ENCODE measurements around the gene GFER.
A peak's percentile ranks its signal among the peaks of the same experiment; 100 is the strongest.

The GFER gene

DNA sequence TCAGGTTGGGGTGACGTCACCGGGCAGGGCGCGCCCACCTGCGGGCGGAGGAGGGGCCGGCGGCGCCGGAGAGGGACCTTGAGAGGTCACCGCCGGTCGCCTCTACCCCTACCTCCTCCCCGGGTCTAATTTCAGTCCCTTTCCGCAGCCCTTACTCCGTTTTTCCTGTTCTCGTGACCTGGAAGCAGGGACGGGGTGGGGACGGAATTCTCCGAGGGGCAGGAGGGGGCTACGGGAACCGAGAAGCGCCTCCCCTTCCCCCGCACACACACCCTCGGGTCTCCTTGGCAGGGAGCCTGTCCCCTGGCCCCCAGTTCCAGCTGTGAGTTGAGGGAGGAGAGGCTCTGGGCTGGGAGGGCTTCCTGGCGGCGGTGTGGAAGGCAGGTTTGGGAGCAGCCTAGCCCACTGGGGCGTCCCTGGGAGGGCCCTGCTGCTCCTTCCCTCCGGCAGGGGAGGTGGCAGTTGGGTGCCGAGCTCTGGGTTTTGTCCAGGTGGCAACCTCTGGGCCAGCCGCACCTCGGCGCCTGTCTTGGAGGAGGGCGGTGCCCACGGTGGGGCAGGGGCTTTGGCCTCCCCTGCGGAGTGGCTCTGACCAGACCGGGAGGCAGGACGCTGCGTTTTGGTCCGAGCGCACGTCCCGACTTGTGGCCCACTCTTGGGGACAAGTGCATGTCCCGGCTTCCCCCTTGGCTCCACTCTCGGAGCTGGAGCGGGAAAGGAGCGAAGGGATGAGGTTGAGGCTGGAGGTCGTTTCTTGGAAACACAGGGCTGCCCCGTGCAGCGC is 6.5 kb downstream of the GFER start:
- peak; percentile 49 for DNase-seq (ENCODE audit: low spot score)

DNA sequence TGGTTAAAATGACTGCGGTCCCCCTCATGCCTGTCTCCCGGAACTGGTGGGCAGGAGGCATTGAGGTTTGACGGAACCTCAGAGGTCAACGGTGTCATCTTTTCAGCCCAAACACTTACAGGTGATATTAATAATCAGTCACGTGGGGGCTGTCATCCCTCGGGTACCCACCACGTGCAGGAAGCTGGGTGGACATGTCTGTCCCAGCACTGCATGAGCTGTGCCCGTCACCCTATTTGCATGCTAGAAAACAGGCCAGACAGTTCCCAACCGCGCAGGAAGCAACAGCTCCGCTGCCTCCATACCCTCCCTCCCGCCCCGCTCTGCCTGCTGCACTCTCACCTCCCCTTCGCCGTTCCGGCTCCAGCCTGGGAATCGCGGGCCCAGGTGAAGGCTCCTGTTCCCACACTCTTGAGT is 7.2 kb downstream of the GFER start:
- DNase-seq (ENCODE audit: low spot score), result no peak

DNA sequence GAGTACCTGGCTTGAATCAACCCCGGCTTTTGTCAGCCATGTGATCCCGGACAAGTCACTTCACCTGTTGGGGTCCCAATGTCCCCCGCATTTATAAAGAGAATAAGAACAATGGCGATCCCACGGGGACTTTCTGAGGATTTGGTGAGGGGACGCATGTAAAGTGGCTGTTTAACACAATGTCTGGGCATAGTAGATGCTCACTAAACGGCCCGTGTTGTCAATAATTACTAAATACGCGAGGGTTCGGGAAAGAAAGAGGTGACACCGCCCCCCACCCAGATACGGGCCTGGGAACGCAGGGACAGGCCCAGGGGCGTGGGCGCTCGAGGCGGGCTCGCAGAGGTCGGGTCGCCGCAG is 7.6 kb downstream of the GFER start:
- no peak for DNase-seq (ENCODE audit: low spot score)

DNA sequence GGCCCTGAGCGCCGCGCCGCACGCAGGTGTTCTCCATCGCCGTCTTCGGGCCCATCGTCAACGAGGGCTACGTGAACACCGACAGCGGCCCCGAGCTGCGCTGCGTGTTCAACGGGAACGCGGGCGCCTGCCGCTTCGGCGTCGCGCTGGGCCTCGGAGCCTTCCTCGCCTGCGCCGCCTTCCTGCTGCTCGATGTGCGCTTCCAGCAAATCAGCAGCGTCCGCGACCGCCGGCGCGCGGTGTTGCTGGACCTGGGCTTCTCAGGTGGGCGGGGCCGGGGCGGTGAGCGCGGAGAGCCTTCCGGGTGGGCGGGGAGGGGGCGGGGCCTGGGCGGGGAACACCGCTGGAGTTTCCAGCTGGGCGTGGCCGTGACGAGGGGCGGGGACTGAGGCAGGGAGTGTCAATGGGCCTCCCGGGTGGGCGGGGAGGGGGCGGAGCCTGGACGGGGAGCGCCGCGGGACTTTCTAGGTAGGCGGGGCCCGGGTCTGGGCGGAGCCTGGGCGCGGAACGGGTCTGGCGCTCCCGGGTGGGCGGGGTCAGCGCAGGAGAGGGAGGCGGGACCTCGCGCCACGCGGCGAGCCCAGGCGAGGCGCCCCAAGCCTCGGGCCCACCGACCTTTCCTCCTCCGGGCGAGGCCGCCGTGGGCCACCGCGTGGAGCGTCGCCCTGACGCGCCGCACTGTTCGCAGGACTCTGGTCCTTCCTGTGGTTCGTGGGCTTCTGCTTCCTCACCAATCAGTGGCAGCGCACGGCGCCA is 8.1 kb downstream of the GFER start:
- peak; percentile 66 for DNase-seq (ENCODE audit: low spot score)

DNA sequence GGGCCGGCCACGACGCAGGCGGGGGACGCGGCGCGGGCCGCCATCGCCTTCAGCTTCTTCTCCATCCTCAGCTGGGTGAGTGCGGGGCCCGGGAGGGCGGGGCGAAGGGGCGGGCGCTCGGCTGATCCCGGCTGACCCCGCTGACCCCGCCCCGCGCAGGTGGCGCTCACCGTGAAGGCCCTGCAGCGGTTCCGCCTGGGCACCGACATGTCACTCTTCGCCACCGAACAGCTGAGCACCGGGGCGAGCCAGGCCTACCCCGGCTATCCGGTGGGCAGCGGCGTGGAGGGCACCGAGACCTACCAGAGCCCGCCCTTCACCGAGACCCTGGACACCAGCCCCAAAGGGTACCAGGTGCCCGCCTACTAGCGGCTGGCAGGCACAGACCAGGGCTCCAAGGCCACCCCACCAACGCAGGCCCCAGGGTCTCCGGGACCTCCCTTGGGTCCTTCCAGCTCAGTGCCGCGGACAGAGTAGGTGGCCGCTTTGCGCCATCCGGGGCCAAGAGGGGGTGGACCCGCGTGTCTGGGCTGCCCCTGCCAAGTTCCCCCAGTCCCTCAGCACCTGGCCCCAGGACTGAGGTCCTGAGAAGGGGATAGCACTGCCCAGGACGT is 8.8 kb downstream of the GFER start:
- no peak for DNase-seq (ENCODE audit: low spot score)

DNA sequence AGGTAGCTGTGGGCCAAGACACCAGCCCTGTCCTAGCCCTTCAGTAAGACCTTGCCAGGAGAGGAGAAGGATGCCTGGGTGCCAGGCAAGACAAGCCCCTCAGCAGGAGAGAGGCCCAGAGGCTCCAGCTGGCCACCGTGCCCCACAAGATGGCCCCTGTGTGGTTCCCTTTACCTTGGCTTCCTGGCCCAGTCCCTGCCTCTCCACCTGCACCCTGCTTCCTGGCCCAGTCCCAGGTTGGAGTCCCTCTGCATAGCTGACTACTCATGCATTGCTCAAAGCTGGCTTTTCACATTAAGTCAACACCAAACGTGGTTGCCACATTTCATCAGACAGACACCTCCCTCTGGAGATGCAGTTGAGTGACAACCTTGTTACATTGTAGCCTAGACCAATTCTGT is 9.7 kb downstream of the GFER start:
- no peak for DNase-seq (ENCODE audit: low spot score)

DNA sequence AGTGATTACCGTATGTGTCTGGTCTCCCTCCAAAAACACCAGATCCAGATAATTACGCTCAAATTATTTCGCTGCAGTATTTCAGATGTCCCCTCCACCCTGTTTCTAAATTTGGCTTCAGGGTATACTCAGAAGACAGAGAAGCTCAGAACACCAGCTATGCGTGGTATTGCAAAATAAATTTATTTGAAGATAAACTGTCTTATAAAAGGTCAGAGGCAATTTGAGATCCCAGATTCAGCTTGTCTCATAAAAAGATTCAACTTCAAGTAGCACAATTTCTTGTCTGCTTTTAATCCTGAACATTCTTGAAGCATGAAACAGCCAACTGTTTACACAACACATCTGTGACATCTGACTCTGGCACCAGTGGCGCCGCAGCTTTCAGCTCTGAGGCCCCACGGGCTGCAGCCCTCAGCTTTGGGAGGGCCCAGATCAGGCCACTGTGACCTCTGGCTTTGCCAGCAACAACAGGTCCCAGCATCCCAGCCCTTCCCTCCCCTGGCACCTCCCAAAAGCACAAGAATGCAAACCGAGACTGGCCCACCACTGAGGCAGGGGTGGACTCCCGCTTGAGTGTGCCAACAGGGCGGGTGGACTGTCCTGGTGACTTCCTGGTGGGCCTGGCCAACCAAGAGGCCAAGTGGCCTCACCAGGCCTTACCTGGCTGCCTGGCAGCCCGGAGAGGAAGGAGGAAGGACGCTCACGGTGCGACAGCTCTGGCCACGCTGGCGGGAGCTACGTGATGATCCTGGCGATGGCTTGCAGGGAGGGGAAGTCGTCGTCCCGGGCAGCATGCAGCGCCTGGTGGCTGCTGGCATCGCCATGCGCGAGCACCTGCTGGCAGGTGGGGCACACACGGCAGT is 13.7 kb downstream of the GFER start:
- DNase-seq (ENCODE audit: low spot score), result no peak

DNA sequence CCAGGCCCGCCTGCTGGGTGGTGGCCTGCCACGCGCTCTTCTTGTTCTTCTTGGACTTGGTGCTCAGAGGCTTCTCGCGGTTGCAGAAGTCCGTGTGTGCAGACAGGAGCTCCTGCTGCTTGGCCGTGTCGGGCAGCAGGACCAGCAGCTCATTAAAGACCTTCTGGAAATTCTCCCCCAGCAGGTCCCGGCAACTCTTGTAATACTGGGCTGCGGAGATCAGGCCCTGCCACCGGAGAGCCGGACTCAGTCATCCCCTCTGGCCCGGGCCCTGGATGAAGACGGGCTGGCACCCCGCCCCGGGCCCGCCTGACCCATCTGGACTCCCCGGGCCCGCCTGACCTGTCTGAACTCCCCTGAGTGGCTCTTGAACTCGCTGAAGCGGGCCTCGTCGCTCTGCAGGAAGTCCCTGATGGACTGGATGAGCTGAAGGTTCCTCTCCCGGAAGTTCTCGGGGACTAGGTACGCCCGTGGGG is 14.4 kb downstream of the GFER start:
- no peak for DNase-seq (ENCODE audit: low spot score)

DNA sequence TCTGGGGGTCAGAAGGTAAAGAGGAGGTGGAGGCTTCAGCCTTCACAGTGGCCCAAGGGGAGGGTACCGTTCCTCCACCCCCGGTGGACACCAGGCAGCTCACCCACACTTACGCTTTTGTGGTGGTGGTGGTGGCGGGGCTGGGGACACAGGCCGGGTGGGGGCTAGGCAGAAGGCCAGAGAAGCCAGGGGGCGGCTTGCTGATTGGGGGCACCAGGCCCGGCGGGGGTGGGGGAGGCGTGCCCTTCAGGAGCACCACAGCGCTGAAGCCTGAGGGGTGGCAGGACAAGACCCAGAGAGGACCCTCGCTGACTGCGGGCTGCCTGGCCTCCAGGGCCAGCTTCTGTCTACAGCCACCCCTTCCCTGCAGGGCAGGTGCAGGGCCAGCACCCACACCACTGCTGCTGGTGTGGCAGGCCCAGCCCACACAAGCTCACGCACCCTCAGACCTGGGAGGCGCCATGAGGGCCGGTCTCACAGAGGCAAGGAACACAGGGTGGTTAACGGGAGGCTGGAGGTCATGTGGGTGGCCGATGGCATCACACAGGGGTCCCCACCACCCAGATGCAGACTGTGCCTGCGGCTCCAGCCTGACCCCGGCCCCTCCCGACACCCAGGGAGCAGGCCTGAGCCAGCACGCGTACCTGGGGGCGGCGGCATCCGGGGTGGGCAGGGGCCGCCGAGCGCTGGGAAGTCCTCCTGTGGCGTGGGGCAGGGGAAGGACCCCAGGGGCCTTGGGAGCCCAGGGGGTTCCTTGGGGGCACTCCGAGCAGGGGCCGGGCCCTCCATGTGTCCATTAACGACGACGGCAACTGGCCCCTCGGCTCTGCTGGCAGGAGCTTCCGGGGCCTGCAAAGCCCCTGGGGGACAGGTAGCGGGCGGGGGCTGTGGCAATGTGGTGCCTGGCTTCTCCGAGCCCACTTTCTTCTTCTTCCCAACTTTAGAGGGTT is 15.1 kb downstream of the GFER start:
- DNase-seq (ENCODE audit: low spot score), result no peak

DNA sequence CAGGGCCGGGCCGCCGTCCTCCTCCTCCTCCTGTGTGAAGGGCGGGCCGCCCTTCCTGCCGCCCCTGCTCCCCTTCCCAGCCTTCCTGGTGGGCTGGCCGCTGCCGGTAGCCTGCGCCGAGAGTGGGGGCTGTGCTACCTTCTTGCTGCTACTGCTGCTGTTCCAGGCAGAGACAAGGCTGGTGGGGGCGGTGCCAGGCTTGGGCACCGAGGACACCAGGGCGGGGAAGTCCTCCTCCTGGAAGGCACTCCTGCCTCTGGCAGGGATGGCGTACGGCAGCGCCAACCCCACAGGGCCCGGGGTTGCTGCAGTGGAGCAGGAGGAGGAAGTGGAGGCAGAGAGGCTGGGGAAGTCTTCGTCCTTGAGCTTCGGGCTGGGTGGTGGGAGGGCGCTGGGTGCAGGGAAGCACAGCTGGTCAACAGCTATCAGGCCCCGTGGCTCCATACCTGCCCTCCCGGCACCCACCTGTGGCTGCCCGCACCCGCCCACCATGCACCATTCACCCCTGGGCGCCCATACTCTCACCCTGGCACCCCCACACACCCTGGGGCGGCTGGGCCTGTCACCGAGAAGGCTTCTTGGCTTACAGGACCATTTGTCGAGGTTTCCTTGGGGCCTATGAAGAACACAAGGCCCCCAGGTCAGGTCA is 16.0 kb downstream of the GFER start:
- DNase-seq (ENCODE audit: low spot score), result no peak

DNA sequence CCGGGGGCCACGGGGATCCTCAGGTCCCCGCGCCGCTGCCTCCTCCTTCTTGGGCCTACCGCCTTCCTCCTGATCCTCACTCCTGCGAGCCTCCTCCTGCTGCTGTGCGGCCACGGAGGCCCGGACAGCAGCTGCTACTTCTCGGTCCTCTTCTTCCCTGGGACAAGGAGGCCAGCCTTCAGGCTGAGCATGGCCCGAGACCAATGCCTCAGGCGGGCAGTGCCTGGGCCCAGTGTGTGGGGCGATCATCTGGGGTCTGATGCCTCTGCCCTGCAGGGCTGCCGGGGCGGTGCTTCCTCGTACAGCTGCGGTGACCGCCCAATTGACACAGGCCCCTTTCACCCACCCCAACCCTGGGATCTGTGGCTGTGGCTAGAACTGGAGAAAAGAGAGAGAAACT is 17.0 kb downstream of the GFER start:
- no peak for DNase-seq (ENCODE audit: low spot score)

DNA sequence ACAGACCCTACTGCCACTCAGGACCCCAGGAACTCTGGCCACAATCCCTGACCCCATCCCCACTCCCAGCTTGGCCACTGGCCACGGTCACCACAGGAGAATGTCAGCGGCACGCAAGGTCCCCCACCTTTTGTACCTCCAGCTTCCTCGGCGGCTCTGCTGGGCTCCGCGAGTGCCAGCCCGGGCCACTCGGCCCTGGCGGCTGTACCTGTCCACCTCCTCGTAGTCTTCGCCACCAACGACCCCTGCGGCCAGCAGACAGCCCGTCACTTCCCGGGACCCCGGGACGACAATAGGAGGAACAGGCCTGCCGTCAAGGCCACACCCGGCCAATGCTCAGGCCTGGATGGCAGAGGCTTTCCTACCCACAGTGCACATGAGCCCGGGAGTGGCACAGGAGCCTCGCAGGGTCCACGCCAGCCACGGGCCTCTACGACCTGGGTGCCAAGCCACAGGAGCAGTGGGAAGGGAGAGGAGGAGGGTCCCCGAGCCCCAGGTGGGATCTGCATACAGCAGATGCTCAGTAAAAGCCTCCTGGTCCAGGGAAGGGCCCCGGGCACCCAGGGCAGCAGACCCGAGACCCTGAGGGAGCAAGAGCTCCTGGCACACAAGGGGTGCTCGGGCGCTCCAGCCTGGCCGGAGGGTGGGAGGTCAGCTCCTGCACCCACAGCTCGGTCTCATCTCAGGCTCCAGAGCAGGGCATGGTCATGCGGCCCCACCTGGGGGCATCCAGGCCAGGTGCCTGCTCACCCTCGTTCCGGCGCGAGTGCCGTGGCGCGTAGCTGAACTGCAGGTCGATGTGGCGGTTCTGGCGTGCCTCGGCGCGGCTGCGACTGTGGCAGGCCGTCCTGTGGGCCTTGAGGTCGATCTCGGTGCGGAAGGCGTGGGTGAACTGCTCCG is 17.7 kb downstream of the GFER start:
- DNase-seq (ENCODE audit: low spot score), result no peak

DNA sequence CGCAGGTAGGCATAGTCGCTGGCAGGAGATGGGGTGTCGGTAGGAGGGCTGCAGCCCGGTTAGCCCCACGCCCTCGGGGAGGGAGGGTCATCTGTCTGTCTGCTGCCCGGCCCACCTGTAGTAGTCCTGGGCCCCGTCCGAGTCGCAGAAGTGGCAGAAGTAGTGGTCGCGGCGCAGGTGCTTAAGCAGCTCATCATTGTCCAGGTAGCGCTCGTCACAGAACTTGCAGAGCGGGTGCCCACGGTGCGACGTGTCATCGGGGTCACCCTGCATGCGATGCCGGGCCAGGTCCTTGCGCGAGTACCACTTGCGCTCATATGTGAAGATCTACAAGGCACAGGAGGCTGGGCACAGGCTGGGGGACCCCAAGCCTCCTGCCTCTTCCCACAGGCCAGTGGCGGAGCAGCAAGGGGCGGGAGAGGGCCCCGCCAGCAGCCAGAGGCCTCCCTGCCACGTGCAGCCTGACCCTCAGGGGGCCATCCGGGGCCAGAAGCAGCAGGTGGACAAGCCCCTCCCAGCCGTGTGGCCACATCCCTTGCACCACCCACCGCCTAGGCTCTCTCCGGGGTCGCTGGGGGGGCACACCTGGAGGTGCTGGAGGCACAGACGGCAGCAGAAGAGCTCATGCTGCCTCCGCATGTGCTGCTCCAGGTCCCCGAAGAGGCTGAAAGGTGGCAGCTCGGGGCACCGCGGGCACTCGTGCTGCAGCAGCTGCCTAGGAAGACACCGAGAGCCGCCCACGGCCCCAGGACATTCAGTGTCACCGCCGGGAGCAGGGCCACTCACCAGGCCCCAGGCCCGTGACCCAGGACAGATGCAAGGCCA is 18.6 kb downstream of the GFER start:
- DNase-seq (ENCODE audit: low spot score), result no peak

DNA sequence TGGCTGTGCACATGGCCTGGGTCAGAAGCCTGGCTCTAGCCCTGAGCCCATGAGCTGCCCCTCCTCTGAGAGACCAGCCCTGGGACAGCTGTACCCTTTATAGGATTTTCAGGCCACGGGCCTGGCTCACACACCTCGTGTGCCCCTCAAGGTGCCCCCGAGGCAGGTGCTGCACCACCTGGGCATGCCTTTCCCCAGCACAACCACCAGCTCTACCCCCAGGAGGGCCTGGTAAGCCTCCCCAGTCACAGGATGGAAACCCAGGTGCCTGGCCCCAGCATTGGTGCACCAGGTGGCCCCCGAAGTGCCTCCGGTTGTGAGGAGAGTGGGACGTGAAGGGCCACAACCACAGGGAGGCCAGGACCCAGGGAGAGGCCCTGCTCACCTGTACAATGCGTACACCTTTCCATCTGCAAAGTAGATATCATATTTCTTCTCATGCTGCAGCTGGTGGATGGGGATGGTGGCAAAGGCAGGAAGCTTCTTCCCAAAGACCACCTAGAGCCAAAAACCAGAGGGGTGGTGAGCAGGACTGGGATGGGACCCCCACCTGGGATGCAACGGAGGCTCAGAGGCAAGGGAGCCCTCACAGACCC is 19.3 kb downstream of the GFER start:
- no peak for DNase-seq (ENCODE audit: low spot score)

DNA sequence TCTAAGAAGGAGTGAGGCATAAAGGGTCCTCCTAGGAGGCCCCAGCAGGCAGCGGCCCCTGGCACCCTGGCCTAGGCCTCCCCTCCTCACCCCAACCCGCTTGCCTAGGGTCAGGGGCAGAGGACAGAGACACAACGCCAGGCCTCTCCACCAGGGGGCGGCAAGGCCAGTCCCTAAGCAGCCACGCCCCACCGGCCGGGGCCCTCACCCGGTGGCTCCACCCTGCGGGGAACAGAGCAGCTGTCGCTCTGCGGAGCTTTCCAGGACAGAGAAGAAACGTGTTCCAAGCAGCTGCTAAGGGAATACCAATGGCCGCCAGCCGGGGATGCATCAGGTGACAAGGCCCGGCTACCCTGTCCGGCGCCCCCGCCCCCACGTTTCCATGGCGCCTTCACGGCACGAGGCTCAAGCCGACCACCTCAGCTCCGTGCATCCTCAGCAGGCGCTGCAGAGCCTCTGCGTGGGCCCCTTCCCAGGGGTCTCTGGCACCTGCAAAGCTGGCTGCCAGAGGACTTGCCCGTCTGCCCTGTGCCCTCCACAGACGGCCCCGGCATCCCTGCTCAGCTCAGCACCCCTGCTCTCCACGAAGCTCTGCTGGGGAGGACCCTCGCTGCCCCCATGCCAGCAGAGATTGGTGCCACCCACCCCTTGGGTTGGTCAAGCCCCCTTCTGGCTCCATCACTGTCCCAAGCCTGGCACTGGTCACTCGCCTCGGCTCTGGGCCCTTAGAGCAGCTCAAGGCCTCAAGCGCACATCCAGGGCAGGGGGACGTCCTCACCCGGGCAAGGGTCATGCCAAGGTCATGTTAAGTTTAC is 20.0 kb downstream of the GFER start:
- peak; percentile 84 for DNase-seq (ENCODE audit: low spot score)

DNA sequence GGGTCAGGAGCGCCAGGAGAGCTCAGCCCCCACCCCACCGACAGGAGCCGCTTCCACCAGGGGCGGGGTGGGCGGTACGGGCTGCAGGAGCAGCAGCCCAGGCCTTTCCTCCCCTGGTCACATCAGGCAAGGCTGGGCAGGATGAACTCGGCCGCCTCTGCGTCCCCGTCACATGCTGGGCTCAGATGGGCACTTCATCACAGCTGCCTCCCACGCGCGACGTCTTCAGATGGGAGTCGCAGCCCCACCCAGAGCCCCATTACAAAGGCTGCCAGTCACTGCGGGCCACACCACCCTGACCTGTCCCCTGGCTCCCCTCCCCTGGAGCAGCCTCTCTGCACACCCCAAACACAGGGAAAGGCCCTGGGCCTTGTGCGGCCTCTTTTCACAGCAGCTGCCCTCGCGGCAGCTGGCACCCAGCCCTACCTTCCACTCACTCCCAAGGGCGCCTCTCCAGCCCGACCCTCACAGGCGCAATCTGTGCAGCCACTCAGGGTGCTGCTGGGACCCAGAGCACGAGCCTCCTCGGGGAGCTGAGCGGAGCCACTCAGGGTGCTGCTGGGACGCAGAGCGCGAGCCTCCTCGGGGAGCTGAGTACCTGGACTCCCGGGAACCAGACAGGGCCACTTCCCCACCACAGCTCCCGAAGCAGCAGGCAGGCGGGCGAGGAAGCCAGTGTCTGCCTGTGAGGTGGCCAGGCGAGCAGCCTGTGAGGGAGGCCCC is 21.0 kb downstream of the GFER start:
- no peak for DNase-seq (ENCODE audit: low spot score)

DNA sequence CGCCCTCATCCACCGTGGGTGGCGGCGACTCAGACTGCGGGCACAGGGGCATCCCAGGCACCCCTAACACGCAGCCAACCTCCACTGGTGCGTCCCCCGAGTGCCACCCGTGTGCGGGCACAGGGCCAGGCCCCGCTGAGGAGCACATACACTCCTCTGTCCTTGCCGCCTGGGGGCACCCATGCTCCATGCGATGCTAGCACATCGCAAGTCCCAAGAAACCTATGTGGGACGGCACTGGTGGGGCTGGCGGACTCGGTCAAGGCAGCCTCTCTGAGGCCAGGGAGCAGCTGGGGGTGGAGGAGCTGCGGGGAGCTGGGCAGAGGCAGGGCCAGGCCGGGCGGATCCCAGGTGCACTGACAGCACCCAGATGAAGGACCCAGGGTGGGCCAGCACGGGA is 21.7 kb downstream of the GFER start:
- no peak for DNase-seq (ENCODE audit: low spot score)

Measured in cerebellar cortex (tissue), 1 donor.